Body of pancreas (tissue), 4 donors: ENCODE results near the gene FGF1.

Source experiments
- POLR2A ChIP-seq, 3 donors: fragments of 450-650 bp; IDR thresholded peaks; one replicate each; pipeline ENCODE4 v1.6.1; 2016; ENCODE audit warnings: antibody characterized with exemption in 3 of 3, mild to moderate bottlenecking in 2 of 3
- TF ChIP-seq, protein P1 (sequence below), 7 experiments: fragments of 450-650 bp in 4 of 7; fragments of 200-600 bp in 3 of 7; sonication (generic) in 3 of 7; IDR thresholded peaks; one replicate each; pipeline ENCODE4 v1.5.1; 2016 to 2019; ENCODE audit warnings: antibody characterized with exemption in 7 of 7

- no peak for TF ChIP-seq POLR2A (IDR thresholded peaks at IDR 0.05)
- TF ChIP-seq, protein P1, sequence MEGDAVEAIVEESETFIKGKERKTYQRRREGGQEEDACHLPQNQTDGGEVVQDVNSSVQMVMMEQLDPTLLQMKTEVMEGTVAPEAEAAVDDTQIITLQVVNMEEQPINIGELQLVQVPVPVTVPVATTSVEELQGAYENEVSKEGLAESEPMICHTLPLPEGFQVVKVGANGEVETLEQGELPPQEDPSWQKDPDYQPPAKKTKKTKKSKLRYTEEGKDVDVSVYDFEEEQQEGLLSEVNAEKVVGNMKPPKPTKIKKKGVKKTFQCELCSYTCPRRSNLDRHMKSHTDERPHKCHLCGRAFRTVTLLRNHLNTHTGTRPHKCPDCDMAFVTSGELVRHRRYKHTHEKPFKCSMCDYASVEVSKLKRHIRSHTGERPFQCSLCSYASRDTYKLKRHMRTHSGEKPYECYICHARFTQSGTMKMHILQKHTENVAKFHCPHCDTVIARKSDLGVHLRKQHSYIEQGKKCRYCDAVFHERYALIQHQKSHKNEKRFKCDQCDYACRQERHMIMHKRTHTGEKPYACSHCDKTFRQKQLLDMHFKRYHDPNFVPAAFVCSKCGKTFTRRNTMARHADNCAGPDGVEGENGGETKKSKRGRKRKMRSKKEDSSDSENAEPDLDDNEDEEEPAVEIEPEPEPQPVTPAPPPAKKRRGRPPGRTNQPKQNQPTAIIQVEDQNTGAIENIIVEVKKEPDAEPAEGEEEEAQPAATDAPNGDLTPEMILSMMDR (IDR thresholded peaks at IDR 0.05): no peak
Observed at GRCh38 chr5:142605611-142606010, 80.3 kb downstream of the FGF1 start.
